DND-41 (cell line): ENCODE measurements around the gene B4GALNT3.
A peak's percentile ranks its signal among the peaks of the same experiment; 100 is the strongest.

ENCODE experiments used
- ATAC-seq: fragments of 200-7000 bp; cut with Tn5 transposase; 3 replicates; pipeline ENCODE4 v1.9.1; 2021; ENCODE audit warnings: low read depth; ENCODE audit not compliant: insufficient read depth
- DNase-seq: peaks from one replicate; pipeline ENCODE4 v3.0.0-alpha.2; 2020
- H2AFZ ChIP-seq: 2 replicates; pipeline ENCODE4 v1.6.0; 2012; ENCODE audit warnings: low read depth, low read length
- H3K27ac ChIP-seq: 2 replicates; pipeline ENCODE4 v1.5.1; 2012; ENCODE audit warnings: low read length, inconsistent platforms
- H3K27me3 ChIP-seq: fragments of 200-600 bp; sonication (generic); 2 replicates; pipeline ENCODE4 v1.6.0; 2012; ENCODE audit warnings: low read length, mild to moderate bottlenecking, inconsistent platforms; ENCODE audit not compliant: insufficient read depth, poor library complexity
- H3K36me3 ChIP-seq: 2 replicates; pipeline ENCODE4 v1.5.1; 2012; ENCODE audit warnings: low read length, inconsistent platforms; ENCODE audit not compliant: insufficient read depth
- H3K4me1 ChIP-seq: 2 replicates; pipeline ENCODE4 v1.5.1; 2012; ENCODE audit warnings: mild to moderate bottlenecking, low read length; ENCODE audit not compliant: insufficient read depth
- H3K4me2 ChIP-seq: 2 replicates; pipeline ENCODE4 v1.6.0; 2012; ENCODE audit warnings: mild to moderate bottlenecking, moderate library complexity, low read length, inconsistent platforms; ENCODE audit not compliant: insufficient read depth
- H3K4me3 ChIP-seq, 2 experiments: fragments of 200-600 bp in 1 of 2; shearing (Covaris generic) in 1 of 2; 2 replicates each; pipeline ENCODE4 v1.5.1; 2012 to 2016; ENCODE audit warnings: inconsistent platforms in 2 of 2, low read length in 2 of 2, mild to moderate bottlenecking in 2 of 2, low read depth in 1 of 2, moderate library complexity in 1 of 2
- H3K79me2 ChIP-seq: 2 replicates; pipeline ENCODE4 v1.6.0; 2012; ENCODE audit warnings: low read length, inconsistent platforms; ENCODE audit not compliant: insufficient read depth
- H3K9ac ChIP-seq: 2 replicates; pipeline ENCODE4 v1.6.0; 2012; ENCODE audit warnings: low read depth, mild to moderate bottlenecking, inconsistent platforms, low read length, moderate library complexity
- H3K9me3 ChIP-seq: 2 replicates; pipeline ENCODE4 v1.5.1; 2012; ENCODE audit warnings: low read length, moderate library complexity, mild to moderate bottlenecking, inconsistent platforms; ENCODE audit not compliant: insufficient read depth, severe bottlenecking
- H4K20me1 ChIP-seq: 2 replicates; pipeline ENCODE4 v1.6.0; 2012; ENCODE audit warnings: low read length; ENCODE audit not compliant: insufficient read depth
- CTCF ChIP-seq: IDR thresholded peaks from 2 replicates; pipeline ENCODE4 v1.5.1; 2012; ENCODE audit warnings: borderline replicate concordance, low read length, moderate library complexity, mild to moderate bottlenecking; ENCODE audit not compliant: poor library complexity, severe bottlenecking; ENCODE audit errors: extremely low read depth
- EZH2 ChIP-seq: IDR thresholded peaks from 3 replicates; pipeline ENCODE4 v1.6.1; 2012; ENCODE audit warnings: borderline replicate concordance, low read depth, mild to moderate bottlenecking, moderate library complexity, low read length, inconsistent platforms; ENCODE audit not compliant: severe bottlenecking

B4GALNT3 gene

DNA sequence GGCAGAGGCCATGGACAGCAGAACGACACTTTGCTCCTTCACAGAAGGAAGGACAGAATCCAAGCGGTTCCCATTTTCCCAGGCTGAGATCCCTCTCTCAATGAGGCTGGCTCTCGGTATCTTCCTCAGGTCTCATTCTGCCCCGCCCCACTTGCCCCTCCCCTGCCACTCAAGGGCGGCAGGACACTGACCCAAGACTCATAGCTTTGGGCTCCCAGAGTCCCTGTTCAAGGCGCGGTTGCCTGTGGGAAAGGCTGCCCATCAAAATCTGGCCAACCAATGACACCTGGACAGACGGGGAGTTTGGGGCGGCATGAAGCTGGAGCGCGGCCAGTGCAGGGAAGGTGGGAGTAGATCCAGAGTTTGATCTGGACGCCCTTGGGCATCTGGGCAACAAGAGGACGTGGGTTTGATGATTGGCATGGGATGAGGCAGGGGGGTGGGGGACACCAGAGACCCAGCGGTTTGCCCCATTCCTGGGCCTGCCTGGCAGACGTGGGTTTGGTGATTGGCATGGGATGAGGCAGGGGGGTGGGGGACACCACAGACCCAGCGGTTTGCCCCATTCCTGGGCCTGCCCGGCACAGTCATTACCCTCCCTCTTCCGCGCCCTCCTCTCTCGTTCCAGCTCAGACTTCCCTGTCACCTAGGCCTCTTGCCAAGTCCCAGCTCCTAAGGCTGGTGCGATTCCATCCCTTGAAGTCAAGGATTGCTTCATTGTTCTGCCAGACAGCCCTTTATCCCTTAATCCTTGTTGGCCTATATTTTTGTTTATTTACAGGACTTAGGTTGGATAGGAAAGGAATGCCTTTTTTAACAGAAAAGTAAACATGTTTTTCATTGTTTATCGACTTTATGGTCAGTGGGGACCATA lies 111.4 kb downstream of the B4GALNT3 start:
- no peak for ATAC-seq
- Histone ChIP-seq H3K36me3 (no peaks in the 10 kb centered on the region), H4K20me1 (no peaks in the 10 kb centered on the region), H3K4me3 (no peak overlapping the region), H3K27ac (no peak overlapping the region), H3K9me3 (no peaks in the 10 kb centered on the region), H3K9ac (peak overlapping the region; percentile 64; the same call in 1 of the 2 replicates), H2AFZ (no peak overlapping the region), H3K79me2 (no peaks in the 10 kb centered on the region), H3K4me1 (peaks cover 24% of the 10 kb centered on the region), H3K27me3 (no peaks in the 10 kb centered on the region), H3K4me2 (no peak overlapping the region)
- TF ChIP-seq EZH2, result no peak
- no peak for DNase-seq

DNA sequence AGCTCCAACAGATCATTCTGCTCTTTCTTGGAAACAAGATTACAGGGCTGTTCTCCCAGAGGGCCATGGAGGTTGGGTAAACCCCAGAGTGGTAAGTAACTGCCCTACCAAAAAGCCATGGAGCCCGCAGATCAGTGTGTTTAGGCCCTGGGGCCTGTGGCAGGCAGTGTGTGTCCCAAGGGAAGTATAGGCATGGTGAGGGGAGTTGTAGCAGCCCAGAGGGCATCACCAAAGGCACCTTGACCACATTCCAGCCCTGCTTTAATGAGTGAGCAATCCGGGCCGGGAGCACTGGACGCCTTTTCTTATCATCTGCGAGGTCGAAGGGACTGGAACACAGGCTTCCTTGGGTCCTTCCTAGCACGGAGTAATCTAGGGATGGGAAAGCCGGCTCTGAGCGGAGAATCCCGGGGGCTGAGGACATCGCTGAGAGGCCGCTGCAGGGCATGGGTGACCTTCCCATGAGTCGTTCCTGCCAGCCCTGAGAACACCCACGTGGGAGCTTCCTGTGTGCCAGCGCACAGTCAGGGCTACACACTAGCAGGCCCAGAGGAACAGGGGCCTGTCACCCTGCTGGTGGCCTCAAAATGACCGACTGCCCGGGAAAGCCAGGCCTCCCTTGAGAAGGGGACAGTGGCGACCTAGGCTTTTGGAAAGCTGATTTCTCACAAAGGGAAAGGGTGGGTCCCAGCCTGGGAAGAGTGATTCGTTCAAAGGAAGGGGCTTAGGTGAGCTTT lies 112.2 kb downstream of the B4GALNT3 start:
- Histone ChIP-seq H3K79me2 (no peaks in the 10 kb centered on the region), H3K27ac (no peak overlapping the region), H3K4me2 (no peak overlapping the region), H3K36me3 (no peaks in the 10 kb centered on the region), H3K4me1 (peaks cover 31% of the 10 kb centered on the region), H3K9me3 (no peaks in the 10 kb centered on the region), H3K4me3 (no peak overlapping the region), H3K9ac (no peak overlapping the region), H2AFZ (no peak overlapping the region), H3K27me3 (no peaks in the 10 kb centered on the region), H4K20me1 (no peaks in the 10 kb centered on the region)
- DNase-seq, result no peak
- TF ChIP-seq EZH2 (no peak), CTCF (no peak)
- ATAC-seq, result no peak

DNA sequence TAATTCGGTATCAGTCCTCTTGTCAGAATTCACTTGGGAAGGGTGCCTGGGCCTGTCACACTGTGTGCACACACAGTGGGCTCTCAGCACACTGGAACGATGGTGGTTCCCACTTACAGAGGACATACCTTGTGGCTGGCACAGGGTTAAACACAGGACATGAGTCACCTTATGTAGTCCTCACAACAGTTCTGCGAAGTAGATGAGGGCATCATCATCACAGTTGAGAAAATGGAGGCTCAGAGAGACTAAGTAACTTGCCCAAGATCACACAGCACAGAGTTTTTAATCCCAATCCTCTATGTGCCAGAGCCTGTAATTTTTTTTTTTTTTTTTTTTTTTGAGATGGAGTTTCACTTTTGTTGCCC lies 112.8 kb downstream of the B4GALNT3 start:
- Histone ChIP-seq H3K9me3 (no peaks in the 10 kb centered on the region), H3K27ac (no peak overlapping the region), H4K20me1 (no peaks in the 10 kb centered on the region), H3K4me3 (no peak overlapping the region), H3K4me2 (no peak overlapping the region), H3K9ac (no peak overlapping the region), H3K27me3 (no peaks in the 10 kb centered on the region), H2AFZ (no peak overlapping the region), H3K4me1 (peaks cover 31% of the 10 kb centered on the region), H3K36me3 (no peaks in the 10 kb centered on the region), H3K79me2 (no peaks in the 10 kb centered on the region)
- no peak for ATAC-seq
- no peak for TF ChIP-seq CTCF
- TF ChIP-seq EZH2, result no peak
- DNase-seq, result no peak

DNA sequence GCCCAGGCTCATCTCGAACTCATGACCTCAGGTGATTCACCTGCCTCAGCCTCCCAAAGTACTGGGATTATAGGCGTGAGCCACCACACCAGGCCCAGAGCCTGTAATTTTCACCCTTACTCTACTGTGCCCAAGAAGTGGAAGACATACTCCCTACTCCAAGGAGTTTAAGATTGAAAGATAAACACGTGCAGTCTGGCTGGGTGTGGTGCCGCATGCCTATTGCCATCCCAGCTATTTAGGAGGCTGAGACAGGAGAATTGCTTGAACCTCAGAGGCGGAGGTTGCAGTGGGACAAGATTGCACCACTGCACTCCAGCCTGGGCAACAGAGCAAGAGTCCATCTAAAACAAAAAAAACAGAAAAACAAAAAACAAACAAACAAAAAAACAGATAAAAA lies 113.5 kb downstream of the B4GALNT3 start:
- no peaks in the 10 kb centered on the region for H4K20me1 ChIP-seq
- H3K9me3 ChIP-seq, result no peaks in the 10 kb centered on the region
- no peak overlapping the region for H2AFZ ChIP-seq
- no peak overlapping the region for H3K4me2 ChIP-seq
- TF ChIP-seq EZH2 (no peak), CTCF (no peak)
- no peak for ATAC-seq
- H3K36me3 ChIP-seq, result no peaks in the 10 kb centered on the region
- no peaks in the 10 kb centered on the region for H3K27me3 ChIP-seq
- no peaks in the 10 kb centered on the region for H3K79me2 ChIP-seq
- no peak overlapping the region for H3K9ac ChIP-seq
- peaks cover 31% of the 10 kb centered on the region for H3K4me1 ChIP-seq
- DNase-seq, result no peak
- H3K27ac ChIP-seq, result no peak overlapping the region
- H3K4me3 ChIP-seq, result no peak overlapping the region
